Lower leg skin (tissue), 3 donors: Measurements from ENCODE around the gene ZNF618.

Experiments
- POLR2A ChIP-seq, 2 donors: fragments of 450-650 bp; IDR thresholded peaks; one replicate each; pipeline ENCODE4 v1.6.1; 2016 to 2017; ENCODE audit warnings: antibody characterized with exemption in 2 of 2, mild to moderate bottlenecking in 1 of 2, moderate library complexity in 1 of 2
- TF ChIP-seq, protein P1 (sequence below), 3 donors: fragments of 450-650 bp; IDR thresholded peaks; one replicate each; pipeline ENCODE4 v1.5.1; 2016; ENCODE audit warnings: antibody characterized with exemption in 3 of 3, mild to moderate bottlenecking in 3 of 3, moderate library complexity in 2 of 3

DNA sequence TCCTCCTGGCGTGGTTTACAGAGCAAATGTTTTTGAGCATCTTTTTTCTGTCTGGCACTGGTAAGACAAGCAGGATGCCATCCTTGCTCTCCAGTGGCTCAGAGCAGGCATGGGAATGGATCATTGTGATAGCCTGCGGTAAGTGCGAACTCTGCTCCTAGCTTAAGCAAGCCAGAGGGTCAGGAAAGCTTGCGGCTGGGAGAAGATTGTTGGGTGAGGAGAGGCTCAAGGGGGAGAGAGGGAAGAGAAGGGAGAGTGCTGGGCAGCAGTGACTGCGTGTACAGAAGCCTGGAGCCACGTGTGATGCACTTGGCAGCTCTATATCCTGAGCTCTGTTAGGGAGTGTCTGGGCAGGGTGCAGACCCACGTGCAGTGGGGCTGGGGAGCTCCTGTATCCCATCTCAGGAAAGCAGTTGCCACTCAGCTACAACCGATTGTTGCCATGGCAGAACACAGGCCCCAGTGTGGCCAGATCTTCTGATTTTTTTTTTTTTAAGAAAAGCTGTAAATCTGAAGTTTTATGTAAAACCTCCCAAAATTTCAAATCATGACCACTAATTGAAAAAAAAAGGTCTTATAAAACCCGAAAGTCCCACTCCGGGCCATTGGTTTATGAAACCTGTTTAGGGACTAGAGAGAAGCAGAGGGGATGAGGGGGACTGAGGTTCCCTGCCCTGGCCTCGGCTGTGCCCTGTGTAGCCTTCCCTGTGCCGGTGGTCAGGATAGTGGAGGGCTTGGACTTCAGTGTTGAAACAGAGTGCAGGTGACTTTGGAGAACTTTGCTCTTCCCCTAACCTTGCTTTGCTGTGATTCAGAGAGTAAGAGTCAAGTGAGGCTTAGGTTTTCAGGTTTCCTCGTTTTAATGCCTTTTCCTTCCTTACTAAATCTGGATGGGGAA, 67.3 kb downstream of the ZNF618 start:
- TF ChIP-seq, protein P1, sequence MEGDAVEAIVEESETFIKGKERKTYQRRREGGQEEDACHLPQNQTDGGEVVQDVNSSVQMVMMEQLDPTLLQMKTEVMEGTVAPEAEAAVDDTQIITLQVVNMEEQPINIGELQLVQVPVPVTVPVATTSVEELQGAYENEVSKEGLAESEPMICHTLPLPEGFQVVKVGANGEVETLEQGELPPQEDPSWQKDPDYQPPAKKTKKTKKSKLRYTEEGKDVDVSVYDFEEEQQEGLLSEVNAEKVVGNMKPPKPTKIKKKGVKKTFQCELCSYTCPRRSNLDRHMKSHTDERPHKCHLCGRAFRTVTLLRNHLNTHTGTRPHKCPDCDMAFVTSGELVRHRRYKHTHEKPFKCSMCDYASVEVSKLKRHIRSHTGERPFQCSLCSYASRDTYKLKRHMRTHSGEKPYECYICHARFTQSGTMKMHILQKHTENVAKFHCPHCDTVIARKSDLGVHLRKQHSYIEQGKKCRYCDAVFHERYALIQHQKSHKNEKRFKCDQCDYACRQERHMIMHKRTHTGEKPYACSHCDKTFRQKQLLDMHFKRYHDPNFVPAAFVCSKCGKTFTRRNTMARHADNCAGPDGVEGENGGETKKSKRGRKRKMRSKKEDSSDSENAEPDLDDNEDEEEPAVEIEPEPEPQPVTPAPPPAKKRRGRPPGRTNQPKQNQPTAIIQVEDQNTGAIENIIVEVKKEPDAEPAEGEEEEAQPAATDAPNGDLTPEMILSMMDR (IDR thresholded peaks at IDR 0.05): no peak
- TF ChIP-seq POLR2A (IDR thresholded peaks at IDR 0.05): no peak
